SIG-M5 (cell line): ENCODE measurements around the gene RAB7B.

Experiments used
- DNase-seq: peaks from one replicate; lab custom pipeline; 2025; lab: John Stamatoyannopoulos, UW

RAB7B gene

GRCh38 chr1:205973377-205974232, 29.6 kb downstream of the RAB7B start:
- DNase-seq, result no peak

- DNase-seq, result no peak
Measured at GRCh38 chr1:205972491-205973168, 30.6 kb downstream of the RAB7B start.

GRCh38 chr1:205972081-205972480, 31.1 kb downstream of the RAB7B start:
- DNase-seq, result no peak

DNA sequence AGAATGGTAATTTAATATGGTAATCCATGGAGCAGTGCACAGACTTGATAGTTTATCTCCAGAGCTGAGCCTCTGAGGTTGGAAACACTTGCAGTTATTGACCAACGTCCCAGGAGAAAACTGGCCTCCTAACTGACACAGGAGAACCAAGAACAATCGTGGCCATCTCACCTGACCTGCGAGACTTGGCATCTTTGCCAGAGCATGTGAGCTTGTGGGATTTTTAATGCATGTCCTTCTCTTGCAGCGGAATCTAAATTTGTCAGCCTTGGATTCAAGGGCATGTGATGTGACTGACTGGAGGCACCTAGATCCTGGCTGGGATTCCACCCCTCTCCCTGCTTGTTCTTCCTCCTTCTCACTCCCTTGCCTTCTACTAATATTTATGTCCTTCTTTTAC, 32.1 kb downstream of the RAB7B start:
- DNase-seq, result no peak

DNA sequence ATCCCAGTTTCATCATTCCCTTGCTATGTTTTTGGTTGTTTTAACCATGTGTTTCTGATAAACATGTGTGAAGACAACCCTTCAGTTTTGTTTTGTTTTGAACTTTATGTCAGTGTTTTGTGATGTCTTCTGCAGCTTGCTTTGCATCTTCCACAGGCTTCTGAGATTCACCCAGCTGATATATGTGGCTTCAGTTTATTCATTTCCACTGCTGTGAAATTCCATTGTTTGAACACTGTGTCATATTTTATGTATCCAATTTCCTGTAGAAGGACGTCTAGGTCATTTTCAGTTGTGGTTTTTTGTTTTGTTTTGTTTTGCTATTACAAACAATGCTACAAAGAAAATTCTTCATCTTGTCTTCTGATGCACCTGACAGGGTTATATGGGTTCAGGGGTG, 32.7 kb downstream of the RAB7B start:
- no peak for DNase-seq

DNA sequence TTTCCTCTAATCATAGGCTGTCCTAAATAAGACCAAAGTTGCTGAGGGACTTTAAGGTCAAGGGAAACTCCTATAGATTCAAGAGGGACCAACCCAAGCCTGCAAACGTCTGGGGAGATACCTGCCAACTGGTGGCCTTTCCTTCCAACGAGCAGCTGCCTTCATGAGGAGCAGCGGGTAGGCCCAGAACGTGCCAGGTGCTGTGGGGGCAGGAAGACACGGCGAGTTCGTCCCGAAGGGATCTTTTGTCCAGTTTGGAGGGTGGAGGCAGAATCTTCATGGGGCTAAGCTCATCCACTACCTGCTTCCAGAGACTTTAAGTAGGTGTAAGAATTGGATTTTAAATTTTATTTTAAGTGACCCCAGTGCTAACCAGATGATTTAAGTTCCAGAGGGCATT, 34.0 kb downstream of the RAB7B start:
- no peak for DNase-seq

DNA sequence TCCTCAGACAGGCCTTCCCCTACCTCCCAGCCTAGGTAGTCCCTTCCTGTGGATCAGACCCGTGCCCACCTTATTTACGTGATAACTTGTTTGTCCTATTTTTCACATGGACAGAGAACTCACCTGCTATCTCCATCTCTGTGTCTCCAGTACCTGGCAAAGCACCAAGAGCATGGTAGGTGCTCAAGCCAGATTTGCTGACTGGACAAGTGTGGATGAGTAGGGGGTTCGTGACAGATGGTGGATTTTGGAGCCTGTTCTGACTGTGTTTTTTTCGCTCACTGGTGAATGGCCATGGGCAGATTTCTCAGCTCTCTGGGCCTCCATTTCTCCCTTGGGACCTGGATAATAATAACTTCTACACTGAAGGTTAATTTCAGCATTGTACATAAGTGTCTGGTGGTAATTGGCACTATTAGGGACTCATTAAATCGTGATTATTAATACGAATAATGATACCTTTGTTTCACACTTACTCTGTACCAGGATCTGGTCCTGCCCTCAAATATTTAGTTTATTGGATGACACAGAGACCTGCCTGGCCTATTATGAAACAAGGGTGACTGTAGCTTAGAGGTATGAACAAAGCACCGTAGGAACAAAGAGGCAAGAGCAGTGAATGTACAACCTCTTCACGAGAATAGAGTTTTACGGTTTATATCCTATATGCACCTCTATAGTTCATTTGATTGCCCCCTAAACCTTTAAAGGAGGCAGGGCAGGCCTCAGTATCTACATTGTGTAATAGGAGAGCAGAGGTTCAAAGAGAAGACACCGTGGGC, 35.5 kb downstream of the RAB7B start:
- no peak for DNase-seq

DNA sequence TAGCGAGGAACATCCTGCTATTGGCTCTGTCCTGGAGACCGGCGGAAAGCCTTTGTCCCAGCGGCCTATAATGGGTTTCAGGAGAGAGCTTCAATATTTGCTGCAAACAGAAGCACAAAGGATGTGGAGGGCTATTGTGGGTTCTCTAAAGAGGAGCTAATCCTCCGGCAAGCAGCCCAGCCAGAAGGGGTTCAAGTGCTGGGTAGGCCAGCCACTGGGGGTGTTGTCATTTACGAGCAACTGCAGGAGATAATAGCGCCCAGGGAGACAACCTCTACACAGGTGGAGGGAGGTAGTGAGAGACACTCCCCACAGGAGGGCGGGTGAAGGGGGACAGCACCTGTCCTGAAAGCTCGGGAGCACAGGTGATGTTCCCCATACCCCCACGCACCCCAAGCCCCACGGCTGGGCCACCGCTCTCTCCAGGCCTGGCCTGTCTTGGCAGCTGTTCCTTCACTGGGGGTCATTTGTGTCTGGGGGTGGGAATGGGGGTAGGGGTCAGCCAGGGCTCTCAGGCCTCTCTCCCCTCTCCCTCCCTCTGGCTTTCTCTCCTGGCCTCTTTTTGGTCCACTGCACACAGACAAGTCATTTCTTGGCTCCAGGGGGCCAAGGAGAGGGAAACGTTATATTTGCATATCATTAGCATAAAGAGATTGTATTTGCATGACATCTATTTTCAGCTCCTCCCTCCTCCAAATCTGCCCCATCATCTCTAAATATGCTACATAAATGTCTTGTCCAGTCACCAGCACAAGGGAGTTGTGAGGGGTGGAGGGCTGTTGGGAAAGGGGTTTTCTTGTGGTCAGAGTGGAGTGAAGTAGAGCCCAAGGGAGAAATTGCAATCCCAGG, 37.9 kb downstream of the RAB7B start:
- no peak for DNase-seq

DNA sequence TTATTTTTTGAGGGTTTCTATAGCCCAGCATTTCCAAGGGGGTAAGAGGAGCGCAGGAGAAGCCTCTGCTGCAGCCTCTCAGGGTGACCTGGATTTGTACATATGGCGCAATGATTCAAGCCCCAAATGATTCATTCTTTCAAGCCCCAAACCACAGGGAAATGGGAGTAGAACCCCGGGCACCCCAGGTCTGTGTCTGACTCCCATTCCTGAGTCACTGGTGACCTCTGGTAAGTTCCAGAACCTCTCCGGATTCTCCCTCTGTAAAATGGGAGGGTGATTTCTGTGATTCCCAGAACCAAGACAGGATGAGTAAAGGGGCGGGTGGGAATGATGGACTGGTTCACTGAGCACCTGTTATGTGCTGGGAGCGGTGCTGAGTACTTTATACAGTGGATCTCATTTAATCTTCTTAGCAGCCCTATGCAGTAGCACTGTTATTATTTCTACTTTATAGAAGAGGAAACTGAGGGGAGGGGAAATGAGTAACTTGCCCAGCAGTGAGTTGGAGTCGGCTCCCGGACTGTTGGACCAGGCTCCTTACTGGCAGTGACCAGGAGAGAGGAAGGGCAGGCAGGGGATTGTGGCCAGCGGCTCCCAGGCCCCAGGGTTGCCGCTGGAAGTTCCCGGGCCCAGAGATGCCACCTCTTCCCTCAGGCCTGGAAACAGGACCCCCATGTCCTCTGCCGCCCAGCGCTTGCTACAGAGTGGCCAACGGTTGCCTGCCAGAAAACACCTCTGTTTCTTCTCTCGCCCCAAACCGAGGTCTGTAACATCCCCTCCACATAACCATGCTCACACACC, 39.6 kb downstream of the RAB7B start:
- no peak for DNase-seq

GRCh38 chr1:205962821-205963221, 40.4 kb downstream of the RAB7B start:
- no peak for DNase-seq

DNA sequence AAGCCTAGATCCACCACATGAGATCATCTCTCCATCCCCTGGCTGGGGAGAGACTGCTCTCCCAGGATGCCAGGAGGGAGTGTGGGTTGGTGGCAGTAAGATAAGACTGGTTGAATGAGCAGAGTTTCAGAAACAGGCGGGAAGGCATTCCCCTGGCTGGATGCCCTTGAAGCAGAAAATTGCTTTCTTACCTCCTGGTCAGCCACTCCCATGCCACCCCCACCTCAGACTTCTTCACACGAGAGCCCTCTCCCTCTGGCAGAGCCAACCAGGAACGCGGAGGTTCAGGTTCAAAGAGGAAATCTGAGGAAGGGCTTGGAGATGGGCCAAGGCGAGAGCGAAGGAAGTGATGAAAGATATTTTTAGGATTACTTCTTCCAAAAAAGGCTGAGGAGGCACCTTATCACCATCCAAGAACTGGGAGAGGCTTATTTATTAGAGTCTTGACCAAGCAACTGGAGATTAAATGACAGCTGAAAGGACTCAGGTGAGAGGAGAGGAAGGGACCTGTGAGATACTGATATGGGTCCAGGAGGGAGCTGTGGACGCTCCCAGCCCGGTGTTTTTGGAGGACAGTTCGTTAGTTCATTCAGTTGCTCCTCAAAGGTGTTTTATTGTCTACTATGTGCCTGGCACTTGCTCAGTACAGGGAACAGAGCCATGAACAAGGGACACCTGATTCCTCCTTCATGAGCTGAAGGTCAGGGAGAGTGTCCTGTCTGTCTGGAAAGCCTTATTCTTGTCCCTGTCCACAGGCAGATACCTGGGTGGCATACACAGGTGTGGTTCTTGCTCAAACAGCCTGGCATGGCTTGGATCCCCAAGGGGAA, 41.0 kb downstream of the RAB7B start:
- no peak for DNase-seq

- DNase-seq, result no peak
Measured at GRCh38 chr1:205961405-205961804, 41.8 kb downstream of the RAB7B start.

GRCh38 chr1:205959789-205960188, 43.4 kb downstream of the RAB7B start:
- DNase-seq, result no peak

DNA sequence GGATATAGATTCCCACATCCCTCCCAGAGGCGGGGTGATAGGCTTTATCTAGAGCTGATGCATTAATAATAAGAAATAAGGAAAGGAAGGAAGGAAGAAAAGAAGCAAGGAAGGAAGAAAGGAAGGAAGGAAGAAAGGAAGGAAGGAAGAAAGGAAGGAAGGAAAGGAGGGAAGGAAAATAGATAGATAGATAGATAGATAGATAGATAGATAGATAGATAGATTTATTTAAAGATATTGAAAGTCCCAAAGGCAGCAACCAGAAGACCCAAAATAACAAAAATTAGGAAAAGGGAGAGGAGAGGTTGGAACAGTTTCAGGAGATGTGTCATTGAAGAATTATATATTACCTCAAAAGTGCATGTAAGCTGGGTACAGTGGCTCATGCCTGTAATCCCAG, 47.7 kb downstream of the RAB7B start:
- DNase-seq, result no peak

DNA sequence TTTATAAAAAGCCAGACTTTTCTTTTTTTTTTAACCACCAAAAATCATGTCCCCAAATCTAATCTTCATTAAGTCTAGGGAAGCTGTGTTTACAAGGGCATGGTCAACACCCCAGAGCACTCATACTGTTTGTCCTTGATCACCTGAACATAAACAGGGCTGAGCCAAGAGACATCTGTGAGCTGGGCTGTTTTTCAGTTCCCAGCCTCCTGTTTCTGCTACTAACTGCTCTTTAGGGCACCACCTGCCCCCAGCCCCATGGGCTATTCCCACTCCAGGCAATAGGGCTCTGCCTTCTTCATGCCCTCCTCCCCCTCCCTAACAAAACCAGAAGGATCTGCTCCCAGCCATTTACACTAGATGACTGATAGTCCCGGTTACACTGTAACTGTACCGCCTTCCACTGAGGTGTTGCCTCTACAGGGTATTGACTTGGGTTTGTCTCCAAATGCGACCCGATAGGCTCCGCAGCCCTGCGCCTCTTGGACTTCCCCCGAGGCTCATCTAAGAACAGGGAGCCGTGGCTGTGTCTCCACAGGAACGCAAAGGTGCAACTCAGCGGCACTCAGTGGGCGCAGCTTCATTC, 48.3 kb downstream of the RAB7B start:
- no peak for DNase-seq

GRCh38 chr1:205951746-205952145, 51.4 kb downstream of the RAB7B start:
- no peak for DNase-seq

DNA sequence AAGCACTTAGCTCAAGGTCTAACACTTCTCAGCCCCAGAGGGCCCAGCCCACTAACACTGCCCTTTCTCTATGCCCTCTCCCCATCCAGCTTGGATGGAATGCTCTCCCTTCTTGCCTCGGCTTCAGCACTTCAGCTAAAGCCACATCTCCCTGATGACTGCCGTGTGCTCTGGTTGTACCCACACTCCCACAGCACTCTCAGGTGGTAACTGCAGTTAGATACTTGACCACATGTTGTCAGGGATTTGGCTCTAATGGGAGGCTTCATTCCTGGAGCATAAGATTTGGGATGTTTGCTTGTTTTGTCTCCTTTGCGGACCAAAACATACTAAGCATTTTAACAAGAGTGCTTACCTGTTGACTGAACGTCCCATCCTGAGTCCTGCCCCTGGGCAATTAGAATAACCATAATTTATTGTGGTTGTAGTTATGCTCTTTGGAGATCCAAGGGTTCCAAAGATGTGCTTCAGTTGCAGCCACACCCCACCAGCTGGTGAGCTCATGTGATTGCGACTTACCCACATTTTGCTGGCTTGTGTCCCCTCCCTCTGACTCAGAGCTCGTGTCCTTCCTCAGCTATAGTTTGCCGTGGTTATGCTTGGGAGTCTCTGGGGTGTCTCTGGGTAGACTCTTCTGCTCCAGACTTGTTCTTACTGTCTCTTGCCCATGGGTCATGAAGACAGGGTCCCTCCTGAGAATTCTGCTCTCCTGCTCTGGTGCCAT, 52.2 kb downstream of the RAB7B start:
- no peak for DNase-seq

- no peak for DNase-seq
Measured at GRCh38 chr1:205950280-205950679, 52.9 kb downstream of the RAB7B start.

- DNase-seq, result no peak
Measured at GRCh38 chr1:205949753-205950152, 53.4 kb downstream of the RAB7B start.
